ENCODE results near the gene SPSB1.

Gene SPSB1

DNA sequence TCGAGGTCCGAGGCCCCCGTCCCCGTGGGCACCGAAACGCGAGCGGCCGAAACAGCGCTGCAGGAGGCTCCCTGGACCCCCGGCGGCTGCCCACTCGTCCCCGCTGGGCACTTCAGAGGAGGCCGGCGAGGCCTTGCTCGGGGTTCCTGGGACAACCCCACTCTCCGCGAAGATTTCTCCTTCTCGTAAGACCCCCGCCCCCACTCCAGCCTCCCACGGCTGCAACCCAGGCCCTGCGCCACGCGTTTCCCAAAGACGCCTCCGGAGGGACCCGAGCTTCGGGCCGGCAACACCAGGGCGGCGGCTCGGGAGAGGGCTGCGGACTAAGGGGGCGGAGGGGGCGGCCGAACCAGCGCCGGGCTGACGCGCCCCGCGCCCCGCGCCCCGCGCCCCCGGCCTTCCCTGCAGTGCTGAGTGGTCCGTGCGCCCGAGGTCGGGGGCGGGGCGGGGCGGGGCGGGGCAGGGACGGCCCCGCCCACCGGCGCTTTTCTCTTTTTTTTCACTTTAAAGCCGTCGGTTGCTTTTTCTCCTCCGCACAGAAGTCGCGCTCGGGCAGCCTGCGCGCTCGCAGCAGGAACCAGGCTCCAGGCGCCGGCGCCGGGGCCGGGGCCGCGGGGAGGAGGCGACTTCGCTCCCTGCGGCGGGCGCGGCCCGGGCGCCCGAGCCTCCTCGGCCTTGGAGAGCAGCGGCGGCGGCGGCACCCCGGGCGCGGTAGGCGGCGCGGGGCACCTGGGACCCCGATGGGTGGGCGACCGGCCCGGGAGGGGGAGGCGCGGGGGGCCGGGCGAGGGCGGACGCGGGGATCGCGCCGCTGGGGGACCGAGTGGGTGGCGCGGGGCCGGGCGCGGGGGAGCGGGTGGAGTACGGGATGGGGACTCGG is at the start of gene SPSB1:
TSS of gene SPSB1 (plus strand) at position 534 of the 880 bp plus-strand sequence. CDS start 62,998 bp downstream, outside the sequence.
- DNase-seq (ENCODE audit: low spot score) = no peak

- no peak for DNase-seq (ENCODE audit: low spot score)
Observed at GRCh38 chr1:9243066-9243739, 49.5 kb upstream of the SPSB1 start.

DNA sequence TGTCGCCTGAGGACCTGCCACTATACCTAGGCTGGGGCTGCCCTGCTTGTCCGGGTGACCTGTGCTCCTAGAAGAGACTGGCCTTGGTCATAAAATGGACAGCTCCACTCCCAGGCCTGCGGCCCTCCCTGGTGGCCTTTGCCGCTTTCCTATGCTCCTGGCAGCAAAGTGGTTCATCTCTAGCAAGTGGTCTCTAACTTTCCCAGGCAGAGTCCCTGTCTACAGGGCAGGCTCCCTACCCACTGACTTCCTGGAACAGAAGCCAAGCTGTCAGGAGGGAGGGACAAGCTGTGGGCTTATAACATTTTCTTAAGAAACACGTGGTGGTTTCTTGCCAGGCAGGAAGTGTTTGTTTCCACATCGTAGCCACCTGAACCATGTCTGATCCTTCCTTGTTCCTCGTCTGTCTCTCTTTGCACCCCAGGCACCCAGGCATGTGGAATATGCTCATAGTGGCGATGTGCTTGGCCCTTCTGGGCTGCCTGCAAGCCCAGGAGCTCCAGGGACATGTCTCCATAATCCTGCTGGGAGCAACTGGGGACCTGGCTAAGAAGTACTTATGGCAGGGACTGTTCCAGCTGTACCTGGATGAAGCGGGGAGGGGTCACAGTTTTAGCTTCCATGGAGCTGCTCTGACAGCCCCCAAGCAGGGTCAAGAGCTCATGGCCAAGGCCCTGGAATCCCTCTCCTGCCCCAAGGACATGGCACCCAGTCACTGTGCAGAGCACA is 48.0 kb upstream of the SPSB1 start:
- DNase-seq (ENCODE audit: low spot score) = no peak

GRCh38 chr1:9245230-9245619 is 47.5 kb upstream of the SPSB1 start:
- no peak for DNase-seq (ENCODE audit: low spot score)

DNA sequence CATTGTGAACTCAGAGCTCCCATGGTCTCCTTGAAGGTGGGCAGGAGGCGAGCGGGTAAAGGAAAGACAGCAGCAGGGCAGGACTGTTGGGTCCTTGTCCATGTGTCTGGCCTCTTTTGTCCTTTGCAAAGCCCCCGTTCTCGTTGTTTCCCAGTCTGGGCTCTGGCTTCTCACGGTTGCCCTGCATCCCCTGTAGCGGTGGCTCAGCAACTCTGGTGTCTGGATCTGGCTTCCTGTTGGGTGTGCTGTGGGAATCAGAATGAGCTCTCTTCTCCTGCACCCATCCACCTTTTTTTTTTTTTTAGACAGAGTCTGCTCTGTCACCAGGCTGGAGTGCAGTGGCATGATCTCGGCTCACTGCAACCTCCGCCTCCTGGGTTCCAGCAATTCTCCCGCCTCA is 47.0 kb upstream of the SPSB1 start:
- no peak for DNase-seq (ENCODE audit: low spot score)

GRCh38 chr1:9246215-9246614 is 46.5 kb upstream of the SPSB1 start:
- DNase-seq (ENCODE audit: low spot score) = no peak

DNA sequence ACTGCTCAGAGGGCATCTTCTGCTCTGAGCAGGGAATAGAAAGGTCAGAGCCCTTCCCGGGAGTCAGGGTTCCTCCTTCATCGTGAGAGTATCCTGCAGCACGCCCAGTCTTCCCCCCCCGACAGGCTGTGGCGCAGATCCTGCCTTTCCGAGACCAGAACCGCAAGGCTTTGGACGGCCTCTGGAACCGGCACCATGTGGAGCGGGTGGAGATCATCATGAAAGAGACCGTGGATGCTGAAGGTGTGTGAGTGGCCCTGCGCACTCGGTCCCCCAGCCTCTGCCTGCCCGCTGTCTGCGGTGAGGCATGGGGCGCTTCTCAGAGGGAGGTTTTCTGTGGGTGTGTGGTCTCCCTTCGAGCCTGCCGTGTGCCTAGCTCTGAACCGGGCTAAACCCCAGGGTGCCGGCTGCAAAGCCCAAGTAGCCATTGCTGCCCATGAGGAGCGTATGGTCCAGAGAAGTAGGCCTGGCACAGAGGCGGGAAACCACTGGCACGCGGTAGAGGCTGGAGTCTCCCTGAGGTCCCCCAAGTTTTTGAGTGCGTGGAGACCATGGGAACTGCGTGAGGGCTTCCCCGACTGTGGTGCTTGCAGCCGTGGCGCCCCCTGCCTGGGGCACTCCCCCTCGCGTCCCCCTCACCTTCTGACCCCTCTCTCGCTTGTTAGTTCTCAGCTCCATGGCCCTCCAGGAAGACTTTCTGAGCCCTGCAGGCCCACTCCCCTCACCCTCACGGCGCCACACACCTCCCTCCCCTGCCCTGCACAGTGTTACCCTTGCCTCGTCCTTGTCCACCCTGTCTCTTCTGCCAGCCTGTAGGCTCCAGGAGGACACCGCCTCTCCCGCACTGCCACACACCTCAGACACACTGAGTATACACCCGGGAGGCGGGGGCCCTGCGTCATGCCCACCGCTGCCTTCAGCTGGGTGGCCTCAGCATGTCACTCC is 45.6 kb upstream of the SPSB1 start:
- no peak for DNase-seq (ENCODE audit: low spot score)

DNA sequence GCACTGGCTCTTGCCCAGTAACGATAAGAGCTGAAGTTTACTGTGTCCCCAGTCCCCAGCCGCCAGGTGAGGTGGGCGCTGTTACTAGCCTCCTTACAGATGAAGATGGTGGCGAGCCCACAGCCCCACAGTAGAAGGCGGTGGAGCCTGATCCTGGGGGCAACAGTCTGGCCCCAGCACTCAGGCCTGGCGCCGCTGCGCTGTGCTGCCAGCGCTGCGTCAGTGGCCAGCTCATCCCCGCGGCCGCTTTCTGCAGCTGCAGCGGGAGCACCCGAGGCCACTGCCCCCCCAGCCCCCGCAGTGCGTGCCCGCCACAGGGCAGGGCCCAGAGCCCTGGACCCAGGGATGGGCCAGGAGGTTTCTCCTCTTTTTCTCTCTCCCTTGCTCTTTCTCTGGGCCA is 44.8 kb upstream of the SPSB1 start:
- DNase-seq (ENCODE audit: low spot score) = no peak

DNA sequence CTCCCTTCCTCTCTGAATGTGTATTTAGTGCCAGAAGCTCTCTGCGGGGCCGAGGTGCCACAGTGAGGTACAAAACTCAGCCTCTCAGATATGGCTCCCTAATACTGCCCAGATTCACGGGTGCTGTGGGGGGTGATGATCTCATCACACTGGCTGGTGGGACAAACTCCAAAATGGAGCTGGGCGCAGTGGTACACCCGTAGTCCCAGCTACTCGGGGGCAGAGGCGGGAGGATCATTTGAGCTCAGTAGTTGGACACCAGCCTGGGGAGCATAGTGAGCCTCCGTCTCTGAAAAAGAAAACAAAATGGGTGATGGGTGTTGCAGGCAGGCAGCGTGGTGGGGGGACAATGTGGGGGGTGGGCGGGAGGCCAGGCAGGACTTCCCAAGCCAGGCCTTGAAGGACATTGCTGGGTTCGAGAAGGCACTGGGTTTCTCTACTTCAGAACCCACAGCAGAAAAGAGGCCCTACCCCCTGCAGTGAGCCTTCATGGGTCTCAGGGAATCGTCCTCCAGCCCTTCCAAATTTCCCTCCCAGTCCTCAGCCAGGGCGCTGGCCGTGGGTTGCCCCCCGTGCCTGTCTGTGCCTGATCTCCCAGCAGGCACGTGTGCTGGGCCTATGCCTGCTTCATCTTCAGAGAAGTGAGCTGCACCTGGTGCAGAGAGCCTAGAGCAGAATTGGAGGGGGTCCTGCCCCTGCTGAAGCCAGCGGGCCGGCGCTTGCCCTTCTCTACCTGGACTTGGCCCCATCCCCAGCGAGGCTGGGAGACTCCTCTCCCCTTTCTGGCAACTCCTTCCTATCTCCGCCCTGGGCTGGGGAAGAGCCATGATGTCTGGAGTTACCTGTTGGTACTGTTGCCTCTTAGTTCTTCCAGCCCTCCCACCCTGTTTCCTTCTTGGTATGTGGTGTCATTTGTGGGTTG is 44.1 kb upstream of the SPSB1 start:
- DNase-seq (ENCODE audit: low spot score) = no peak

DNA sequence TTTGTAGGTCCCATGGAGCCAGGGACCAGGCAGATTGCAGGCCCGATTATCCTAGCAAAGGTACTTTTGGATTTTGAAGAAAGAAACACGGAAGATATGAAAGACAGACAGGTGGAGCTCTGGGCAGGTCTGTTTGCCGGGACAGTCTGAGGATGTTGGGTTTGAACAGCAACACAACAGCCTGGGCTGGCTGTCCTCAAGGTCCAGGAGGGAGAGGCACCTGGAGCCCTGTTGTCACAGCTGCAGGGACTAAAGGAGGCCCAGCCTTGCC is 43.5 kb upstream of the SPSB1 start:
- DNase-seq (ENCODE audit: low spot score) = no peak

- peak; percentile 83 for DNase-seq (ENCODE audit: low spot score)
Observed at GRCh38 chr1:9249534-9250410, 42.9 kb upstream of the SPSB1 start.

DNA sequence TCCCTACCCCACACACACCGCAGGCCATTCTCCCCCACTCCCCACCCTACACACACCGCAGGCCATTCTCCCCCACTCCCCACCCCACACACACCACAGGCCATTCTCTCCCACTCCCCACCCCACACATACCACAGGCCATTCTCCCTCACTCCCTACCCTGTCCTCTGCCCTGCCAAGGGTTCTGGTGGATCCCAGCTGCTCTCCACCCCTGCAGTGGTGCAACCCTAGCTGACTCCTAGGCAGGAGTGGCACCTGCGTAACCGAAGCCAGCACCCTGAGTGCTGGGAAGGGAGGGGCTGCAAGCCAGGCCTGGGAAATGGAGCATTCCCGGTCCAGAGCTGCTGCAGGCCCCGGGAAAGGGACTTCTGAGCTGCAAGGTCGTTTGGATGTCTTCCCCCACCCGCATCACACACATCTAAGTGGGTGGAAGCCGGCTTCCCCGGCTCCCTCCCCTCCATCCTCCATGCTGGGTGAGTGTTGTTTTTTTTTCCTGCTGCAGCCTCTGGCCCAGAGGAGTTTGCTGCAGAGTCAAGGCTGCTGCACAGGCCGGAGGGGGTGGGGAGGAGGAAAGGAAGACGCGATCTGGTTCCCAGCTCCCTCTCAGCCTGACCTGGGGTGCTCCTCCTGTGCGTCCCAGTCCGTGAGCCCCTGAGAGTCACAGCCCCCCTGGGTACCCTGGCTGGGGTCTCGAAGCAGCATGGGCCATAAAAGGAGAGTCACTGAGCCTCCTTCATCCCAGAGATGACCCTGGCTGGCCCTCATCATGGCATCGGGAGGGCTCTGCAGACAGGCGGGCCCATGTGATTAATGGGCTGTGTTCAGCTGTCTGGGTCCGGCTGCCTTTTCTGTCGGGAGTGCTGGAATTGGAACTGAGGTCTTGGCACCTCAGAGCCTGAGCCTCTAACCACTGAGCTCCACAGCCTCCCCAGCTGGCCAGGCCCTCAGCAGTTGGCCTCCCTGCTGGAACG is 42.0 kb upstream of the SPSB1 start:
- no peak for DNase-seq (ENCODE audit: low spot score)

GRCh38 chr1:9251501-9251900 is 41.2 kb upstream of the SPSB1 start:
- DNase-seq (ENCODE audit: low spot score) = no peak

GRCh38 chr1:9253004-9253403 is 39.7 kb upstream of the SPSB1 start:
- no peak for DNase-seq (ENCODE audit: low spot score)

DNA sequence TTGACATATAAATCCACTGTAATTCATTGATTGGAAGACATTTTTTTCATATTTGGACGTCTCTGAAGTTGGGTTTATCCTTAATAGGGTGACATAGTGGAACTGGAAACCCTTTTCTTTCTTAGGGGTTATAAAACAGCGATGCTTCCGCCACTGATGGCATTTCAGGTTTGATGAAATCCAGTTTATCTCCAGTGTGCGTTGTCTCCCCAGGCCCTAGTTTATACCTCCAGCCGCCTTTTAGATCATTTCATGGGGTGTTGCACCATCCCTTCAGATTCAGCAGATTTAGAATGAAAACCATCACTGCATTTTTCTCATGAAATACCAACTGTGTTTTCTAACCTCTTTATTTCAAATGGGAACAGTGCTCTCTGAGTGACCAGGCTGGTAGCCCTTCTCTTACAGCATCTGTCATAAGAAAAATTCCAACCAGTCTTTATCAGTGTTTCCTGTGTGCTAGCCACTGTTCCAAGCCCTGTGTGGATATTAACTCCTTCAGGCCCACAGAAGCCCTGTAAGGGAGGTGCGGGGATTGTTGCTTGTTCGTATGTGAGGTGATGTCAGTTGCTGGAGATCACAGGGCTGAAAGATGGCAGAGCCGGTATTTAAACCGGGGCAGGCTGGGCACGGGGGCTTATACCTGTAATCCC is 39.1 kb upstream of the SPSB1 start:
- no peak for DNase-seq (ENCODE audit: low spot score)

DNA sequence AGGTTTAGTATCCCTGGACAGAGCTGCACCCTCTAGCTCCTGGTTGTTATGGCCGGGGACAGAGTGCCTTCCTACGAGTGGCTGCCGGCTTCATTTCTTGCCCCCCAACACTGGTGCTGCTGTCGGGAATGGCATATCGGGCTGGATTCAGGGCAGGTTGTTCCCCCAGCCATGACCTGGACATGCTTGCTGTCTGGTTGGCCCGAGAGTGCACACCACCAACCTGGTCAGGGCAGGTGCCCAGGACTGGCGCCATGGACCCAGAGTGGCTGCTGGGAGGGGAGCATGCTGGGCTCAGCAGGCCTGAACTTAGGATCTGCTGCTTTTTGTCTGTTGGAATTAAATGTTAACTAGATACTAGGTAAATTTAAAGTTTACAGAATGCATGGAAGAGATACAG is 36.4 kb upstream of the SPSB1 start:
- DNase-seq (ENCODE audit: low spot score) = no peak

GRCh38 chr1:9257851-9258250 is 34.8 kb upstream of the SPSB1 start:
- no peak for DNase-seq (ENCODE audit: low spot score)

DNA sequence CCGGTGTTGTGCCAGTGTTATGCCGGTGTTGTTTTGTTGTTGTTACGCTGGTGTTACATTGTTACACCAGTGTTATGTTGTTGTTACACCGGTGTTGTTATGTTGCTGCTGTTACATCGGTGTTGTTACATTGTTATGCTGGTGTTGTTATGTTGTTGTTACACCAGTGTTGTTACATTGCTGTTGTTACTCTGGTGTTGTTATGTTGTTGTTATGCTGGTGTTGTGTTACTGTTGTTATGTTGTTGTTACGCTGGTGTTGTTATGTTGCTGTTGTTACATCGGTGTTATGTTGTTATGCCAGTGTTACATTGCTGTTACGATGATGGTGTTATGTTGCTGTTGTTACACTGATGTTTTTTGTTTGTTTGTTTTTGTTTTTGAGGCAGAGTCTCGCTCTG is 34.1 kb upstream of the SPSB1 start:
- no peak for DNase-seq (ENCODE audit: low spot score)
